Thyroid gland (tissue), 4 donors: Measurements from ENCODE around the gene BCAS1. TPM values are rescaled to one million over a fixed set of nuclear protein-coding genes. Genes with fewer than 3 reads are reported as not detected.

ENCODE experiments used
- DNase-seq, 2 donors: peaks; one replicate each; pipeline ENCODE4 v3.0.0-alpha.2; 2019
- H3K27ac ChIP-seq, 3 donors: fragments of 200-600 bp; sonication (generic); 1 replicate in 2 of 3; 2 replicates in 1 of 3; pipeline ENCODE4 v1.5.1; 2016 to 2019; ENCODE audit warnings: mild to moderate bottlenecking in 1 of 3, moderate library complexity in 1 of 3
- H3K27me3 ChIP-seq: fragments of 200-600 bp; sonication (generic); one replicate; pipeline ENCODE4 v1.5.1; 2019
- H3K36me3 ChIP-seq, 2 donors: fragments of 200-600 bp; sonication (generic); one replicate each; pipeline ENCODE4 v1.5.1; 2016 to 2019
- H3K4me1 ChIP-seq, 2 donors: fragments of 200-600 bp; sonication (generic); one replicate each; pipeline ENCODE4 v1.5.1; 2017 to 2019
- H3K4me3 ChIP-seq, 3 donors: fragments of 200-600 bp; sonication (generic); replicated peaks in 1 of 3; 1 replicate in 2 of 3; 2 replicates in 1 of 3; pipeline ENCODE4 v1.5.1; 2016; ENCODE audit warnings: mild to moderate bottlenecking in 1 of 3
- H3K9me3 ChIP-seq: fragments of 200-600 bp; sonication (generic); one replicate; pipeline ENCODE4 v1.5.1; 2017
- CTCF ChIP-seq, 6 experiments: fragments of 200-600 bp in 3 of 6; fragments of 450-650 bp in 3 of 6; sonication (generic) in 3 of 6; IDR thresholded peaks; one replicate each; pipeline ENCODE4 v1.5.1; 2016 to 2019; ENCODE audit warnings: antibody characterized with exemption in 6 of 6, mild to moderate bottlenecking in 2 of 6, inconsistent platforms in 1 of 6, moderate library complexity in 1 of 6
- POLR2A ChIP-seq, 2 donors: fragments of 450-650 bp; IDR thresholded peaks; one replicate each; pipeline ENCODE4 v1.6.1; 2017; ENCODE audit warnings: antibody characterized with exemption in 2 of 2, mild to moderate bottlenecking in 2 of 2, moderate library complexity in 1 of 2
- whole genome bisulfite sequencing, 2 donors: methylation state at CpG; one replicate each; pipeline ENCODE4 v1.1.5; 2017; 5-methylcytosine and 5-hydroxymethylcytosine counted together
- intact Hi-C: fragments of 100-400 bp; cut with DNase I; formaldehyde crosslinking; loops from one replicate; pipeline ENCODE4 v1.15.1; 2023
- total RNA-seq, 4 donors: library from RNA; depleted of rRNA; stranded (reverse); fragments of >200 nt; gene quantifications; one replicate each; pipeline ENCODE4 v1.2.3, GENCODE V29; 2016

The BCAS1 gene
- total RNA-seq, 4 donors from 2014 or later: 0.11 TPM; not detected in 3

- H3K36me3 ChIP-seq: no peaks in the 10 kb centered on the region
- no peaks in the 10 kb centered on the region for H3K27me3 ChIP-seq
- intact Hi-C loops: no loop called here
- H3K9me3 ChIP-seq: no peaks in the 10 kb centered on the region
- no peak overlapping the region for H3K4me3 ChIP-seq
- DNase-seq: no peak
- TF ChIP-seq CTCF (IDR thresholded peaks at IDR 0.05): no peak
- no peak for TF ChIP-seq POLR2A (IDR thresholded peaks at IDR 0.05)
- no peaks in the 10 kb centered on the region for H3K4me1 ChIP-seq
- WGBS, 2 donors: 87 to 88% methylated on average over 21 to 22 of the region's 22 CpGs
- H3K27ac ChIP-seq: no peak overlapping the region
Measured at GRCh38 chr20:54028276-54029011, 42.0 kb downstream of the BCAS1 start.

GRCh38 chr20:54027704-54028103 is 42.7 kb downstream of the BCAS1 start:
- no peak overlapping the region for H3K27ac ChIP-seq
- DNase-seq: no peak
- no peaks in the 10 kb centered on the region for H3K36me3 ChIP-seq
- intact Hi-C loops: no loop called here
- no peak for TF ChIP-seq POLR2A (IDR thresholded peaks at IDR 0.05)
- TF ChIP-seq CTCF (IDR thresholded peaks at IDR 0.05): no peak
- WGBS, 2 donors: 84 to 90% methylated on average over 4 of the region's 4 CpGs
- H3K27me3 ChIP-seq: no peaks in the 10 kb centered on the region
- H3K9me3 ChIP-seq: no peaks in the 10 kb centered on the region
- no peaks in the 10 kb centered on the region for H3K4me1 ChIP-seq
- no peak overlapping the region for H3K4me3 ChIP-seq

GRCh38 chr20:54026295-54027064 is 43.9 kb downstream of the BCAS1 start:
- no peak for DNase-seq
- intact Hi-C loops: no loop called here
- H3K27me3 ChIP-seq: no peaks in the 10 kb centered on the region
- no peak for TF ChIP-seq CTCF (IDR thresholded peaks at IDR 0.05)
- no peak for TF ChIP-seq POLR2A (IDR thresholded peaks at IDR 0.05)
- no peak overlapping the region for H3K4me3 ChIP-seq
- 83 to 89% methylated on average over 8 of the region's 8 CpGs for WGBS, 2 donors
- no peak overlapping the region for H3K27ac ChIP-seq
- H3K9me3 ChIP-seq: no peaks in the 10 kb centered on the region
- H3K36me3 ChIP-seq: no peaks in the 10 kb centered on the region
- no peaks in the 10 kb centered on the region for H3K4me1 ChIP-seq

GRCh38 chr20:54025251-54025771 is 45.1 kb downstream of the BCAS1 start:
- Histone ChIP-seq H3K9me3 (no peaks in the 10 kb centered on the region), H3K4me3 (no peak overlapping the region), H3K36me3 (no peaks in the 10 kb centered on the region), H3K27me3 (no peaks in the 10 kb centered on the region), H3K27ac (no peak overlapping the region), H3K4me1 (no peaks in the 10 kb centered on the region)
- intact Hi-C loops: no loop called here
- 50 to 74% methylated on average over 3 of the region's 3 CpGs for WGBS, 2 donors
- DNase-seq: no peak
- TF ChIP-seq CTCF (IDR thresholded peaks at IDR 0.05) (no peak), POLR2A (IDR thresholded peaks at IDR 0.05) (no peak)

- H3K9me3 ChIP-seq: no peaks in the 10 kb centered on the region
- H3K4me1 ChIP-seq: no peaks in the 10 kb centered on the region
- intact Hi-C loops: no loop called here
- no peak overlapping the region for H3K4me3 ChIP-seq
- no peaks in the 10 kb centered on the region for H3K27me3 ChIP-seq
- WGBS, 2 donors: 91 to 93% methylated on average over 3 of the region's 3 CpGs
- TF ChIP-seq CTCF (IDR thresholded peaks at IDR 0.05): no peak
- no peak for TF ChIP-seq POLR2A (IDR thresholded peaks at IDR 0.05)
- no peak overlapping the region for H3K27ac ChIP-seq
- DNase-seq: no peak
- H3K36me3 ChIP-seq: no peaks in the 10 kb centered on the region
Measured at GRCh38 chr20:54023406-54023805, 47.0 kb downstream of the BCAS1 start.
